ENCODE results near the gene PELI1. TPM values are rescaled to one million over a fixed set of nuclear protein-coding genes. Genes with fewer than 3 reads are reported as not detected.

Gene PELI1
- total and polyA plus RNA-seq, 9 donors, result 5.7 to 14.4 (median 12.0) TPM

- TF ChIP-seq CTCF (IDR thresholded peaks at IDR 0.05), result no peak
- no peak for TF ChIP-seq POLR2A (IDR thresholded peaks at IDR 0.05)
- TF ChIP-seq EP300 (IDR thresholded peaks at IDR 0.05), result no peak
- 69 to 79% (median 75%) methylated on average over 1 of the region's 1 CpG for WGBS, 3 donors
Measured at GRCh38 chr2:64135421-64135820, 8.8 kb downstream of the PELI1 start.

GRCh38 chr2:64134813-64135212 lies 9.4 kb downstream of the PELI1 start:
- TF ChIP-seq EP300 (IDR thresholded peaks at IDR 0.05) (no peak), CTCF (IDR thresholded peaks at IDR 0.05) (no peak), POLR2A (IDR thresholded peaks at IDR 0.05) (no peak)
- H3K36me3 ChIP-seq, result no peaks in the 10 kb centered on the region
- H3K9me3 ChIP-seq, result no peaks in the 10 kb centered on the region
- H3K27ac ChIP-seq, result no peak overlapping the region
- H3K4me1 ChIP-seq (ENCODE audit: insufficient read depth), result peaks cover 1% of the 10 kb centered on the region
- H3K4me3 ChIP-seq, result no peak overlapping the region
- no peak for DNase-seq
- intact Hi-C loops (cut with DNase I), result no loop called here
- H3K27me3 ChIP-seq, result no peaks in the 10 kb centered on the region

More at GRCh38 chr2:64135421-64135820, 8.8 kb downstream of the PELI1 start:
- no peaks in the 10 kb centered on the region for H3K27me3 ChIP-seq
- no peak for DNase-seq
- intact Hi-C loops (cut with DNase I), result no loop called here
- H3K4me1 ChIP-seq (ENCODE audit: insufficient read depth), result peaks cover 1% of the 10 kb centered on the region
- H3K36me3 ChIP-seq, result no peaks in the 10 kb centered on the region
- H3K27ac ChIP-seq, result no peak overlapping the region
- no peak overlapping the region for H3K4me3 ChIP-seq
- no peaks in the 10 kb centered on the region for H3K9me3 ChIP-seq

GRCh38 chr2:64133828-64134227 lies 10.4 kb downstream of the PELI1 start:
- H3K27ac ChIP-seq, result no peak overlapping the region
- H3K9me3 ChIP-seq, result no peaks in the 10 kb centered on the region
- intact Hi-C loops (cut with DNase I), result no loop called here
- no peaks in the 10 kb centered on the region for H3K27me3 ChIP-seq
- TF ChIP-seq EP300 (IDR thresholded peaks at IDR 0.05) (no peak), POLR2A (IDR thresholded peaks at IDR 0.05) (no peak), CTCF (IDR thresholded peaks at IDR 0.05) (no peak)
- no peaks in the 10 kb centered on the region for H3K36me3 ChIP-seq
- H3K4me1 ChIP-seq (ENCODE audit: insufficient read depth), result no peaks in the 10 kb centered on the region
- no peak overlapping the region for H3K4me3 ChIP-seq
- no peak for DNase-seq

GRCh38 chr2:64133354-64133753 lies 10.9 kb downstream of the PELI1 start:
- no peaks in the 10 kb centered on the region for H3K4me1 ChIP-seq (ENCODE audit: insufficient read depth)
- no peaks in the 10 kb centered on the region for H3K36me3 ChIP-seq
- 92 to 98% (median 97%) methylated on average over 1 of the region's 1 CpG for WGBS, 3 donors
- intact Hi-C loops (cut with DNase I), result no loop called here
- H3K4me3 ChIP-seq, result no peak overlapping the region
- no peak for DNase-seq
- H3K9me3 ChIP-seq, result no peaks in the 10 kb centered on the region
- no peak overlapping the region for H3K27ac ChIP-seq
- TF ChIP-seq EP300 (IDR thresholded peaks at IDR 0.05), result no peak
- TF ChIP-seq CTCF (IDR thresholded peaks at IDR 0.05), result no peak
- TF ChIP-seq POLR2A (IDR thresholded peaks at IDR 0.05), result no peak
- no peaks in the 10 kb centered on the region for H3K27me3 ChIP-seq

GRCh38 chr2:64130333-64130732 lies 13.9 kb downstream of the PELI1 start:
- Histone ChIP-seq H3K27ac (no peak overlapping the region), H3K4me3 (no peak overlapping the region), H3K36me3 (no peaks in the 10 kb centered on the region), H3K9me3 (no peaks in the 10 kb centered on the region), H3K4me1 (ENCODE audit: insufficient read depth) (no peaks in the 10 kb centered on the region), H3K27me3 (no peaks in the 10 kb centered on the region)
- TF ChIP-seq CTCF (IDR thresholded peaks at IDR 0.05) (no peak), POLR2A (IDR thresholded peaks at IDR 0.05) (no peak), EP300 (IDR thresholded peaks at IDR 0.05) (no peak)
- 92 to 96% (median 95%) methylated on average over 2 of the region's 2 CpGs for WGBS, 3 donors
- intact Hi-C loops (cut with DNase I), result no loop called here
- no peak for DNase-seq
